ENCODE results near the gene MYBPH.

MYBPH gene

DNA sequence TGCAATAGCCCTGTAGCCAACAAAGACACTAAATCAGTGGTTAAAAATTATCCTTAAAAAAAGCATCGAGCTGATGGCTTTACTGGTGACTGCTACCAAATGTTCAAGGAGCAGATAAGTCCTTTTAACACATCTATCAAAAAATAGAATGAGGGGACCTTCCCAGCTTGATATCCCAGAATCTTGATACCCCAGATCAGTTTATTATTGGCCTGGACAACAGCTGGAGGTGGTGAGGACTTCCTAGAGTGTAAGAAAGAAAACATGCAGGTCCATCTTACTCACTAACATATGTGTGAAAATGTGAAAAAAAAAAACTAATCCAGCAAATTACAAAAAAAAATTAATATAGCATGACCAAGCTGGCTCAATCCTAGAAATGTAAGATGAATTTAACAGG is 32.6 kb upstream of the MYBPH start:
- no peak for DNase-seq (ENCODE audit: low spot score)
- TF ChIP-seq CTCF (IDR thresholded peaks at IDR 0.05; ENCODE audit: extremely low read depth, missing control alignments): no peak

GRCh38 chr1:203207751-203208150 is 32.1 kb upstream of the MYBPH start:
- no peak for DNase-seq (ENCODE audit: low spot score)

DNA sequence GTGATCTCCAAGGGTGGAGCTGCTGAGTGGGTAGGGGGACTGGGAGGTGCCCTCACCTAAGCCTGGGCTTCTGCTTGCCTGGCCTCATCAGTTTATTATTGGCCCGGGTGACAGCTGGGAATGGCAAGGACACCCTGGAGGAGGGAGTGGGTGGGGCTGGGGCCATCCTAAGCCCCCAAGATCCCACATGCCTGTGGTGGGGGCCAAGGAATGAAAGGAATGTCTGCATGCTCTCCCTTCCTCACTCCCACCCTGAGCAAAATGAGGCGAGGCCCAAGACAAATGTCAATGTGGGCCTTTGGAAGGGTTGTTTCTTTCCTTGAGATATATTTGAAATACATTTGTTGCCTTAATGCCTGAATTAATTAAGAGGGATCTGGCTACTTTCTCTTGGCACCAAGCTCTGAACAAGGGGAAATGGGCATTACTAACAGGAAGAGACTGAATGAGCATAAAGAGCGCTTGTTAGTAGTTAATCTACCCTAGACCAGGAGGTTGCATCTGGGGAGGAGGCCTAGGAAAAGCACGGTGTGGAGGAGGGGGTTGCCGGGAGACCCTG is 30.6 kb upstream of the MYBPH start:
- TF ChIP-seq CTCF (IDR thresholded peaks at IDR 0.05; ENCODE audit: extremely low read depth, missing control alignments): no peak
- DNase-seq (ENCODE audit: low spot score): no peak

More at GRCh38 chr1:203207751-203208150, 32.1 kb upstream of the MYBPH start:
- TF ChIP-seq CTCF (IDR thresholded peaks at IDR 0.05; ENCODE audit: extremely low read depth, missing control alignments): no peak

GRCh38 chr1:203204756-203205155 is 29.1 kb upstream of the MYBPH start:
- no peak for TF ChIP-seq CTCF (IDR thresholded peaks at IDR 0.05; ENCODE audit: extremely low read depth, missing control alignments)
- no peak for DNase-seq (ENCODE audit: low spot score)

GRCh38 chr1:203202431-203203245 is 27.0 kb upstream of the MYBPH start:
- no peak for TF ChIP-seq CTCF (IDR thresholded peaks at IDR 0.05; ENCODE audit: extremely low read depth, missing control alignments)

DNA sequence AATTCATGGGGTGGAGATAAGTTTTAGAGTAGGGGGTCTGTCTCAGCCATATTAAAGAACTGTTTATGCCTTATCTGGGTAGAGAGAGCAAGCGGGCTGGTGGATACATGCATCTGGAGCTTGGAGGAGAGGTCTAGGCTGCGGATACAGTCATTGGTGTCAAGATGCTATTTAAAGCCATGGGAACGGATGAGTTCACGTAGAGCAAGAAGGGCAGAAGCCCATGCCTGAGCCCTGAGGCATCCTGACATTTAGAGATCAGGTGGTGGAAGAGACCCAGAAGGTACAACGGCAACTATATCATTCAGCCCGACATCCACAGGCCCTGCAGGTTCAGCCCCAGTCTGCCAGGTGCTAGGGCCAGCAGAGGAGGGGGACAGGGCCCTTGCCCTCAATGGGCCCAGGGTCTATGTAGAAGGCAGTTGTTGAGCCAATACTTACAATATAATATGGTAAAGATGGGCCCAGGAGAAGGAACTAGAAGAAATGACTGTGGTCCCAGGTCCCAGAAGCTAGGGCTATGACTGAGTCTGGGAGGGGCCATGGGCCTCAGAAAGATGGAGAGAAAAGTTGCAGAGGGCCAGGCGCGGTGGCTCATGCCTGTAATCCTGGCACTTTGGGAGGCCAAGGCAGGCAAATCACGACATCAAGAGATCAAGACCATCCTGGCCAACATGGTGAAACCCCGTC is 26.0 kb upstream of the MYBPH start:
- no peak for TF ChIP-seq CTCF (IDR thresholded peaks at IDR 0.05; ENCODE audit: extremely low read depth, missing control alignments)
- no peak for DNase-seq (ENCODE audit: low spot score)

More at GRCh38 chr1:203202431-203203245, 27.0 kb upstream of the MYBPH start:
- DNase-seq (ENCODE audit: low spot score): no peak

DNA sequence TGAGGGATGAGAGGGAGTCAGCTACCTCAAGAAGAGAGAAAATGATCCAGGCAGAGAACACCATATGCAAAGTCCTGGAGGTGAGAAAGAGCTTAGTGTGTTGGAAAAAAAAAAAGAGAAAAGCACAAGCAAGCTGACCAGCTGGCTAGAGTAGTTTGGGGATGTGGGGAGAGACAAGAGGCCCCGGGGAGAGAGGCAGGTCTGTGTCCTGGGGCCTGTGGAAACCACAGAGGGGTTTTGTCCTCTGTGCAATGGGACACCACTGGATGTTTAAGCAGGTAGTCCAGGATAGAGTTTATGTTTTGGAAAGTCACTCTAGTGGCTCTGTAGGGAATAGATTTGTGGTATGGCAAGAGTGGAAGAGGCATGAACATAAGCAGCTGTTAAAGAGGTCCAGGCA is 25.3 kb upstream of the MYBPH start:
- TF ChIP-seq CTCF (IDR thresholded peaks at IDR 0.05; ENCODE audit: extremely low read depth, missing control alignments): no peak
- DNase-seq (ENCODE audit: low spot score): no peak
